GM11168 (cell line): ENCODE results near the gene LRRC37A3.
"Not testable (repeated sequence)": the region's sequence is repeated elsewhere in the genome, so short reads cannot be mapped to it uniquely, and the experiment has no call there.

Source experiments
- in situ Hi-C: fragments of 300-500 bp; cut with MboI; formaldehyde crosslinking; loops from one replicate; pipeline ENCODE4 v1.12.0; 2022; ENCODE audit warnings: low sequenced_read_pairs; ENCODE audit not compliant: unreplicated experiment

Gene LRRC37A3

GRCh38 chr17:64928701-64929100 lies 9.4 kb upstream of the LRRC37A3 start:
- in situ Hi-C loops: not testable (repeated sequence)

GRCh38 chr17:64927444-64927843 lies 8.2 kb upstream of the LRRC37A3 start:
- in situ Hi-C loops: not testable (repeated sequence)

GRCh38 chr17:64926430-64926829 lies 7.2 kb upstream of the LRRC37A3 start:
- in situ Hi-C loops: not testable (repeated sequence)

- in situ Hi-C loops: not testable (repeated sequence)
Measured at GRCh38 chr17:64925244-64925643, 6.0 kb upstream of the LRRC37A3 start.

GRCh38 chr17:64923051-64923568 lies 3.8 kb upstream of the LRRC37A3 start:
- in situ Hi-C loops: not testable (repeated sequence)

- in situ Hi-C loops: no loop called here
Measured at GRCh38 chr17:64920419-64921172, 1.3 kb upstream of the LRRC37A3 start.

- in situ Hi-C loops: no loop called here
Measured at GRCh38 chr17:64920026-64920418, 744 bp upstream of the LRRC37A3 start.

- in situ Hi-C loops: not testable (repeated sequence)
Measured at GRCh38 chr17:64918842-64919288, 413 bp downstream of the LRRC37A3 start.

- in situ Hi-C loops: not testable (repeated sequence)
Measured at GRCh38 chr17:64917540-64917939, 1.7 kb downstream of the LRRC37A3 start.

- in situ Hi-C loops: not testable (repeated sequence)
Measured at GRCh38 chr17:64915244-64915643, 4.0 kb downstream of the LRRC37A3 start.

GRCh38 chr17:64910191-64910514 lies 9.1 kb downstream of the LRRC37A3 start:
- in situ Hi-C loops: not testable (repeated sequence)

- in situ Hi-C loops: not testable (repeated sequence)
Measured at GRCh38 chr17:64909511-64910190, 9.6 kb downstream of the LRRC37A3 start.

- in situ Hi-C loops: not testable (repeated sequence)
Measured at GRCh38 chr17:64904069-64904468, 15.2 kb downstream of the LRRC37A3 start.

- in situ Hi-C loops: not testable (repeated sequence)
Measured at GRCh38 chr17:64897136-64897535, 22.1 kb downstream of the LRRC37A3 start.

- in situ Hi-C loops: not testable (repeated sequence)
Measured at GRCh38 chr17:64874210-64874609, 45.1 kb downstream of the LRRC37A3 start.

GRCh38 chr17:64847504-64848466 lies 71.5 kb downstream of the LRRC37A3 start:
- in situ Hi-C loops: loop anchor here (25.0 kb wide), 1 partner anchor 115 kb away; no protein-coding TSS in a partner anchor

- in situ Hi-C loops: loop anchor here (25.0 kb wide), 1 partner anchor 115 kb away; no protein-coding TSS in a partner anchor
Measured at GRCh38 chr17:64846892-64847291, 72.4 kb downstream of the LRRC37A3 start.

GRCh38 chr17:64843918-64844317 lies 75.4 kb downstream of the LRRC37A3 start:
- in situ Hi-C loops: loop anchor here (25.0 kb wide), 1 partner anchor 118 kb away; no protein-coding TSS in a partner anchor

GRCh38 chr17:64842900-64843299 lies 76.4 kb downstream of the LRRC37A3 start:
- in situ Hi-C loops: loop anchor here (25.0 kb wide), 1 partner anchor 119 kb away; no protein-coding TSS in a partner anchor

- in situ Hi-C loops: loop anchor here (25.0 kb wide), 1 partner anchor 121 kb away; no protein-coding TSS in a partner anchor
Measured at GRCh38 chr17:64840960-64841359, 78.3 kb downstream of the LRRC37A3 start.
